NCI-H748 (cell line): ENCODE measurements around the gene UTP25.
"Not testable (repeated sequence)": the region's sequence is repeated elsewhere in the genome, so short reads cannot be mapped to it uniquely, and the experiment has no call there.

Experiments used
- DNase-seq: peaks from one replicate; lab custom pipeline; 2025; ENCODE audit not compliant: unreplicated experiment; lab: John Stamatoyannopoulos, UW

UTP25 gene

GRCh38 chr1:209827384-209828262, at the start of gene UTP25:
Gene UTP25, plus strand, starts transcription at chr1:209827972. Its CDS starts 92 bp downstream, at chr1:209828064.
- DNase-seq, result peak; percentile 95

- no peak for DNase-seq
These were observed 49.7 kb upstream of the UTP25 start for GRCh38 chr1:209778102-209778501.

GRCh38 chr1:209780268-209780667, 47.5 kb upstream of the UTP25 start:
- no peak for DNase-seq

GRCh38 chr1:209783386-209783785, 44.4 kb upstream of the UTP25 start:
- peak; percentile 5 for DNase-seq

GRCh38 chr1:209784265-209785169, 43.3 kb upstream of the UTP25 start, which contains the start of gene C1orf74:
Gene C1orf74, minus strand, starts transcription at chr1:209784559. Its CDS starts 925 bp downstream, at chr1:209783634.
- DNase-seq, result peak; percentile 97

- DNase-seq, result no peak
These were observed 42.2 kb upstream of the UTP25 start for GRCh38 chr1:209785592-209785991.

- no peak for DNase-seq
These were observed 41.6 kb upstream of the UTP25 start for GRCh38 chr1:209786146-209786545.

- DNase-seq, result no peak
These were observed 40.2 kb upstream of the UTP25 start for GRCh38 chr1:209787551-209787950.

GRCh38 chr1:209789245-209789644, 38.5 kb upstream of the UTP25 start:
- DNase-seq, result no peak

- no peak for DNase-seq
These were observed 37.2 kb upstream of the UTP25 start for GRCh38 chr1:209790286-209791193.

GRCh38 chr1:209791920-209792319, 35.9 kb upstream of the UTP25 start:
- DNase-seq, result no peak

- not testable (repeated sequence) for DNase-seq
These were observed 34.1 kb upstream of the UTP25 start for GRCh38 chr1:209793711-209794110.

- DNase-seq, result no peak
These were observed 29.7 kb upstream of the UTP25 start for GRCh38 chr1:209797978-209798639.

- DNase-seq, result no peak
These were observed 26.6 kb upstream of the UTP25 start for GRCh38 chr1:209800984-209801834.

- no peak for DNase-seq
These were observed 25.5 kb upstream of the UTP25 start for GRCh38 chr1:209802117-209802779.

GRCh38 chr1:209802780-209803152, 25.0 kb upstream of the UTP25 start:
- DNase-seq, result no peak

GRCh38 chr1:209803568-209803967, 24.2 kb upstream of the UTP25 start:
- DNase-seq, result no peak

GRCh38 chr1:209805341-209805781, 22.4 kb upstream of the UTP25 start:
- DNase-seq, result no peak
